Measurements from ENCODE around the gene ZNF689. TPM values are rescaled to one million over a fixed set of nuclear protein-coding genes. Genes with fewer than 3 reads are reported as not detected.
A peak's percentile ranks its signal among the peaks of the same experiment; 100 is the strongest.

Gene ZNF689
- polyA plus RNA-seq, 4 donors: 13.6 to 16.2 (median 15.0) TPM

- DNase-seq (ENCODE audit: low read depth in 4 of 4, low spot score in 3 of 4): no peak
These were observed 43.7 kb downstream of the ZNF689 start for GRCh38 chr16:30566531-30566930.

- DNase-seq (ENCODE audit: low read depth in 4 of 4, low spot score in 3 of 4): no peak
These were observed 44.2 kb downstream of the ZNF689 start for GRCh38 chr16:30565984-30566383.

DNA sequence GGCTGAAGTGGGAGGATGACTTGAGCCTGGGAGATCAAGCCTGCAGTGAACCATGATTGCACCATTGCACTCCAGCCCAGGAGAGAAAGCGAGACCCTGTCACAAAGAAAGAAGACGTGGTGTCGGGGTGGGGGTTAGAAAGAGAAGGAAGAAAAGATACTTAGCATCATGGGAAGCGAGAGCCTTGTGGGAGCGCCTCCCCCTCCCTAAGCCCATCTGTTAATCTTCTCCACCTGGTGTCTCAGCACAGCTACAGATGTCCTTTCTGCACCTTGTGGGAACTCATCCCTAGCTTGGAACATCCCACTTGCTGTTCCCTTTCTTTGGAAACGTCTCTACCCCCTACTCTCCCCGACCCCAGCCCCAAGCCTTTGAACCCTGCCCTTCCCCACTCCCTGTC lies 44.7 kb downstream of the ZNF689 start:
- DNase-seq (ENCODE audit: low read depth in 4 of 4, low spot score in 3 of 4): no peak

- DNase-seq (ENCODE audit: low read depth in 4 of 4, low spot score in 3 of 4): no peak
These were observed 48.2 kb downstream of the ZNF689 start for GRCh38 chr16:30562021-30562420.

DNA sequence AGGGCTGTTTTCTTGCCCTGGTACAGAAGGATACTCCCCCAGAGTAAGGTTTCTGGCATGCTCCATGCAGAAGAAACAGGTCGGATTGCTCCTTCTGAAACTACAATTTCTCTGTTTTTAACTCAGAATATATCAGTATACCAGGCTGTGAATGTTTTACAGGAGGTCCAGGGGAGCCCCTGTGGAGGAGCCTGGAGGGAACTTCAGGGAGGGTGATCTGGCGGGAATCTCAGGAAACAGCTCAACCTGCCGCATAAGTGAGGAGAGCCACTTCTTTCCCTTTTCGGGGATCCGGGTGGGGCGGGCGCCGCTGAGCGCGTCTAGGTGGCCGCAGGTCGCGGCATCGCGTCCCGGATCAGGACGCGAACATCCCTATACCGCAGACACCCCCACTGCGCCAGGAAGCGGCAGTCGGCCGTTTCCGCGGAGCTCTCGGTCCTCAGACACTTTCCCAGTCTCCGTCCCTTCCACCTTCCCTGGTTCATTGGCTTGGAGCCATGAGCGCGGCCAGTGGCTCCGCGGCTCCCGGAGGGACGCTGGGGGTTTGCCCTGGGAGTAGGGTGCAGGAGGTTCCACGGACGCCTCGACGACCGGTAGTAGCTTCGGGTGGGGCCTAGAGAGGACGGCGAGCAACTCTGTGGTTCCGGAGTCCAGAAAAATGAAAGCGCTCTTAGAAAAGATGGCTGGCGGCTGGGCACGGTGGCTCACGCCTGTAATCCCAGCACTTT lies 48.9 kb downstream of the ZNF689 start:
- DNase-seq (ENCODE audit: low read depth in 4 of 4, low spot score in 3 of 4): no peak

DNA sequence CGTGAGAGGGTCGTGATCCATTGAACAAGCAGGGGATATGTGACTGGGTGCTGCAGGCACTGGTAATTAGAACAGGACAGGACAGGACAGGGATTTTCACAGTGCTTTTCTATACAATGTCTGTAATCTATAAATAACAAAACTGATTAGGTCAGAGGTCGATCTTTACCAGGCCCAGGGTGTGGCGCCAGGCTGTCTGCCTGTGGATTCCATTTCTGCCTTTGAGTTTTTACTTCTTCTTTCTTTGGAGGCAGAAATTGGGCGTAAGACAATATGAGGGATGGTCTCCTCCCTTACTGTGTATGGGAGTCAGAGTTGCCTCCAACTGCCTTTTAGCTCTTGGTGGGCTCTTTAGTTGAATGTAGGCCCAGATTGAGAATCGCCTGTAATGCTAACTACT lies 50.5 kb downstream of the ZNF689 start:
- DNase-seq (ENCODE audit: low read depth in 4 of 4, low spot score in 3 of 4): no peak

DNA sequence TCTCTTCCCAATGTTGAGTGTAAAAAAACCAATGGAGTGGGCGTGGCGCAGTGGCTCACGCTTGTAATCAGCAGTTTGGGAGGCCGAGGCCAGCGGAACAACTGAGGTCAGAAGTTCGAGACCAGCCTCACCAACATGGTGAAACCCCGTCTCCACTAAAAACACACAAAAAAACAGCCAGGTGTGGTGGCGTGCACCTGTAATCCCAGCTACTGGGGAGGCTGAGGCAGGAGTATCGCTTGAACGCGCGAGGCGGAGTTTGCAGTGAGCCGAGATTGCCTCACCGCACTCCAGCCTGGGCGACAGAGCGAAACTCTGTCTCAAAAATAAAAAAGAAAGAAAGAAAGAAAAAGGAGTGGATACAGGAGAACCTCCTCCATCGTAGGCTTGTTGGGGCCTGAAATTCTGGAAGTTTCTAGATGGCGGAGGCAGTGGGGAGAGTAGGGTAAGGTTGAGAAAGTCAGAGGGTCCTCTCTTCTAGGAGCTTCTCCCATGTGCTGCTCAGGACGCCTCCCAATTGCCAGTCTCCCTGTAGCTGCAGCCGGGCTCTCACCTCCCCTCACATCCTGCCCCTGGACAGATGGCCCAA lies 51.3 kb downstream of the ZNF689 start:
- no peak for DNase-seq (ENCODE audit: low read depth in 4 of 4, low spot score in 3 of 4)

DNA sequence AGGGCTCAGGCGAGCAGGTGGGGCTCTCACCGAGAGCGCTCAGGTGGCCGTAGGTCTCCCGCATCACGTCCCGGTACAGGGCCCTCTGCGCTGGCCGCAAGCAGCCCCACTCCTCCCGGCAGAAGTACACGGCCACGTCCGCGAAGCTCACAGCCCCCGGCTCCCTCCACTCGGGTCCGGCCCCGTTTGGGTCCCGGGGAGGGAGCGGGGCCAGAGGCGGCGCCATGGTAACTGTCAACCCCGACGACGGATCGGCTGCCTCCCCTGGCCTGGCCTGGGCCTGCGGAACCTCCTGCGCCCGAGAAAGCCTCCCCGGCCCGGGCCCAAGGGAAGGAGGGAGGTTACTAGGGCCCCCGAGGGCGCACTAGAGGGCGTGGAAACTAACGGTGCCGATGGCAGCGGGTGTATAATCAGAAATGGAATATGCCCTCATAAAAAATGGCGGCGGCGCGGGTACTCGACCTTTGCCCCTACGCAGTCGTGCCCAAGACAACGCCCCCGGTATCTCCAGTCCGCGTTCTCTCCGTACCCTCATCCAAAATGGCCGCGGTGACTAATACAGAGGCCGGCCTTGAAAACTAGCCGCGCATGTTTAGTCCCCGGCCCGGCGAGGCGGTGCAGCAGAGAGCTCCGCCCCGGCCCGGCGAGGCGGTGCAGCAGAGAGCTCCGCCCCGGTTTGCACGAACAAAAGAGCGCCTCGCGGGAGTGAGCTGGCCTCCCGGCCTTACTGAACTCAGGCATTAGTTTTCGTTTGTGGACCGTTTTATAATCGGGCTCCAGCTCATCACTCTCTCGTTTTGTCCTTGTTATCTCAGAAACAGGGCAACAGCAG lies 52.0 kb downstream of the ZNF689 start, which contains the start of gene ZNF764:
TSS of gene ZNF764 (minus strand) at position 418 of the 832 bp plus-strand sequence. CDS start at position 226, 192 bp downstream.
- DNase-seq (ENCODE audit: low read depth in 4 of 4, low spot score in 3 of 4): peak; percentile 80 to 96 (median 96)

GRCh38 chr16:30557707-30557956 lies 52.6 kb downstream of the ZNF689 start:
- no peak for DNase-seq (ENCODE audit: low read depth in 4 of 4, low spot score in 3 of 4)

GRCh38 chr16:30556125-30556473 lies 54.1 kb downstream of the ZNF689 start:
- DNase-seq (ENCODE audit: low read depth in 4 of 4, low spot score in 3 of 4): no peak

DNA sequence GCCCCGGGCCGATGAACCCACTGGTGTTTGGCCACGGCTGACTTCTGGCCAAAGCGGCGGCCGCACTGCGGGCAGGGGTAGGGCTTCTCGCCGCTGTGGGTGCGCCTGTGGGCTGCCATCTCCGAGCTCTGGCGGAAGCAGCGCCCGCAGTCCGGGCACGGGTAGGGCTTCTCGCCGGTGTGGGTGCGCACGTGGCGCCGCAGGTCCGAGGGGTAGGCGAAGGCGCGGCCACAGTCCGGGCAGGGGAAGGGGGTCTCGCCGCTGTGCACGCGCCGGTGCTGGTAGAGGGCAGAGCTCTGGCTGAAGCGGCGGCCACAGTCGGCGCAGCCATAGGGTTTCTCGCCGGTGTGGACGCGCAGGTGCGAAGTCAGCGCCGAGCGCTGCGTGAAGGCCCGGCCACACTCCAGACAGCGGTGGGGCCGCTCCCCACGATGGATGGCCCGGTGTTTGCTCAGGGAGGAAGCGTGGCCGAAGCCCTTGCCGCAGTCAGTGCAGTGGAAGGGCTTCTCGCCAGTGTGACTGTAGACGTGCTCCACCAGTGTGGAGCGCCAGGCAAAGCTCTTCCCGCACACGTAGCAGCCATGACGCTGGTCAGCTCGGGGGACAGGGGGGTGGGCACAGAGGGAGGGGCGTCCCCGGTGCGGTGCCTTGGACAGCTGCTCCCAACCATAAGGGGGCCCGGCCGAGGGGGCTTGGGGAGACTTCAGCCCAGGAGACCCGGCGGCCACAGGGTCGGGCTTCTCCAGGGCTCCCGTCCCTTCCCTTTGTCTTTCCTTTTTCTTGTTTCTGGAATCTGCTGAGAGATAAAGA lies 54.7 kb downstream of the ZNF689 start:
- DNase-seq (ENCODE audit: low read depth in 4 of 4, low spot score in 3 of 4): no peak

- DNase-seq (ENCODE audit: low read depth in 4 of 4, low spot score in 3 of 4): no peak
These were observed 55.5 kb downstream of the ZNF689 start for GRCh38 chr16:30554557-30555314.

DNA sequence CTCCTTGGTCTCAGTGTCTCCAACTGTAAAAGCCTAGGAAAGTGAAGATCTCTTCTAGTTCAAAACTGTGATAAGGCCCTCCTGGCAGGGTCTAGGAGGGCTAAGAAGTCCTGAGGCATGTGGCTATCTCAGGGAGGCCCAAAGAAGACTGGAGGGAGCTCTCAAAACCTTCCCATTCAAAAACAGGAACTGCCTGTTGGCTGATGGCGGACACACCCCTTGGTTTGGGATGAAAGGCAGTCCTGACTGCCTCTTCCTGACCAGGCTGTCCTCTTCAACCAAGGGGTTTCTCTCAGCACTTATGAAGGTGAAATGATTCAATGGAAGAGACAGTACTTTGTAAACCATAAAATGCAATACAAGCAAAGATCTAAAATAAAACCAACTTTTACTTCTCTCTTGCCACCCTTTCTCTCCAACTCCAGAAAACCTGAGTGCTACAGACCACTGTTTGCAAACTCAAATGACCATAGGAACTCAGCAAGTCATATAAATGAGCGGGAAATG lies 56.7 kb downstream of the ZNF689 start:
- no peak for DNase-seq (ENCODE audit: low read depth in 4 of 4, low spot score in 3 of 4)

GRCh38 chr16:30552956-30553355 lies 57.2 kb downstream of the ZNF689 start:
- no peak for DNase-seq (ENCODE audit: low read depth in 4 of 4, low spot score in 3 of 4)

Other genes with a start within 250 kb of the ZNF689 start
- gene TBC1D10B, start 239.9 kb downstream of the ZNF689 start, polyA plus RNA-seq (ENCODE audit: insufficient read length in 4 of 4): 10 to 100 TPM; 30.9 to 39.2 (median 34.3) TPM
- gene MYL11, start 235.6 kb downstream of the ZNF689 start, polyA plus RNA-seq (ENCODE audit: insufficient read length in 4 of 4): 1 to 10 TPM; 1.1 to 1.8 (median 1.4) TPM
- 1 to 10 TPM in 3 of 4 donors, under 1 TPM in 1; 1.00 to 3.0 (median 2.1) TPM for gene SEPTIN1, start 227.8 kb downstream of the ZNF689 start, polyA plus RNA-seq (ENCODE audit: insufficient read length in 4 of 4)
- gene ZNF48, start 215.0 kb downstream of the ZNF689 start, polyA plus RNA-seq (ENCODE audit: insufficient read length in 4 of 4): 10 to 100 TPM; 13.0 to 15.2 (median 13.9) TPM
- gene ZNF771, start 202.8 kb downstream of the ZNF689 start, polyA plus RNA-seq (ENCODE audit: insufficient read length in 4 of 4): 1 to 10 TPM; 5.5 to 8.9 (median 5.8) TPM
- 10 to 100 TPM; 43.6 to 63.9 (median 51.1) TPM for gene DCTPP1, start 180.4 kb downstream of the ZNF689 start, polyA plus RNA-seq (ENCODE audit: insufficient read length in 4 of 4)
- 100 to 1,000 TPM in 2 of 4 donors, 10 to 100 TPM in 2; 95.4 to 102 (median 99.8) TPM for gene SEPHS2, start 164.5 kb downstream of the ZNF689 start, polyA plus RNA-seq (ENCODE audit: insufficient read length in 4 of 4)
- 1 to 10 TPM; 1.7 to 3.4 (median 2.3) TPM for gene ITGAL, start 137.6 kb downstream of the ZNF689 start, polyA plus RNA-seq (ENCODE audit: insufficient read length in 4 of 4)
- gene ZNF768, start 83.8 kb downstream of the ZNF689 start, polyA plus RNA-seq (ENCODE audit: insufficient read length in 4 of 4): 10 to 100 TPM; 52.6 to 71.0 (median 54.3) TPM
- gene ZNF747, start 75.5 kb downstream of the ZNF689 start, polyA plus RNA-seq (ENCODE audit: insufficient read length in 4 of 4): 10 to 100 TPM; 10.1 to 11.8 (median 11.1) TPM
- 10 to 100 TPM; 11.3 to 14.8 (median 11.4) TPM for gene ZNF764, start 52.0 kb downstream of the ZNF689 start, polyA plus RNA-seq (ENCODE audit: insufficient read length in 4 of 4)
- 10 to 100 TPM; 10.4 to 14.4 (median 12.7) TPM for gene ZNF688, start 38.7 kb downstream of the ZNF689 start, polyA plus RNA-seq (ENCODE audit: insufficient read length in 4 of 4)
- 10 to 100 TPM; 17.8 to 21.7 (median 20.8) TPM for gene ZNF785, start 24.7 kb downstream of the ZNF689 start, polyA plus RNA-seq (ENCODE audit: insufficient read length in 4 of 4)
- gene PRR14, start 40.6 kb upstream of the ZNF689 start, polyA plus RNA-seq (ENCODE audit: insufficient read length in 4 of 4): 10 to 100 TPM; 39.8 to 50.0 (median 47.3) TPM
- gene FBRS, start 48.0 kb upstream of the ZNF689 start, polyA plus RNA-seq (ENCODE audit: insufficient read length in 4 of 4): 10 to 100 TPM; 52.0 to 70.5 (median 55.3) TPM
- gene SRCAP, start 88.8 kb upstream of the ZNF689 start, polyA plus RNA-seq (ENCODE audit: insufficient read length in 4 of 4): 10 to 100 TPM; 32.7 to 40.5 (median 35.9) TPM
- 10 to 100 TPM; 24.9 to 32.7 (median 29.5) TPM for gene PHKG2, start 138.0 kb upstream of the ZNF689 start, polyA plus RNA-seq (ENCODE audit: insufficient read length in 4 of 4)
- gene CFAP119, start 151.7 kb upstream of the ZNF689 start, polyA plus RNA-seq (ENCODE audit: insufficient read length in 4 of 4): 10 to 100 TPM in 1 of 4 donors, 1 to 10 TPM in 3; 7.5 to 12.7 (median 7.7) TPM
- gene RNF40, start 151.9 kb upstream of the ZNF689 start, polyA plus RNA-seq (ENCODE audit: insufficient read length in 4 of 4): 100 to 1,000 TPM; 123 to 134 (median 130) TPM
- gene ZNF629, start 176.8 kb upstream of the ZNF689 start, polyA plus RNA-seq (ENCODE audit: insufficient read length in 4 of 4): 10 to 100 TPM; 27.2 to 28.7 (median 27.8) TPM

Data from right renal pelvis (tissue), 4 donors.